Neuronal stem cell (in vitro differentiated cells): ENCODE data around the gene METTL27.
"Not testable (repeated sequence)": the region's sequence is repeated elsewhere in the genome, so short reads cannot be mapped to it uniquely, and the experiment has no call there.

Source experiments
- DNase-seq: peaks from one replicate; pipeline ENCODE4 v3.0.0-alpha.2; 2013; ENCODE audit warnings: low spot score
- H2AFZ ChIP-seq: one replicate; pipeline ENCODE4 v1.6.1; 2013; ENCODE audit warnings: mild to moderate bottlenecking, low read length, inconsistent platforms
- H2AK5ac ChIP-seq: 2 replicates; pipeline ENCODE4 v1.6.1; 2013; ENCODE audit warnings: low read depth, mild to moderate bottlenecking, inconsistent platforms, low read length, moderate library complexity, mixed read lengths
- H2BK120ac ChIP-seq: 2 replicates; pipeline ENCODE4 v1.6.1; 2013; ENCODE audit warnings: low read depth, mild to moderate bottlenecking, inconsistent platforms, low read length, moderate library complexity, mixed read lengths
- H2BK12ac ChIP-seq: one replicate; pipeline ENCODE4 v1.6.1; 2013; ENCODE audit warnings: low read length, inconsistent platforms
- H2BK15ac ChIP-seq: 2 replicates; pipeline ENCODE4 v1.6.1; 2013; ENCODE audit warnings: mild to moderate bottlenecking, low read length, inconsistent platforms, mixed read lengths
- H2BK5ac ChIP-seq: one replicate; pipeline ENCODE4 v1.6.1; 2013; ENCODE audit warnings: inconsistent platforms, mild to moderate bottlenecking, low read length, moderate library complexity
- H3K14ac ChIP-seq: one replicate; pipeline ENCODE4 v1.6.1; 2013; ENCODE audit warnings: low read length, inconsistent platforms
- H3K18ac ChIP-seq: 2 replicates; pipeline ENCODE4 v1.6.1; 2013; ENCODE audit warnings: low read length, inconsistent platforms
- H3K23ac ChIP-seq: 2 replicates; pipeline ENCODE4 v1.6.1; 2013; ENCODE audit warnings: low read depth, mild to moderate bottlenecking, mixed read lengths, low read length, inconsistent platforms; ENCODE audit not compliant: poor library complexity
- H3K27ac ChIP-seq: replicated peaks from 3 replicates; pipeline ENCODE4 v1.5.1; 2013; ENCODE audit warnings: low read length, inconsistent platforms
- H3K27me3 ChIP-seq, 3 experiments: 2 replicates each; pipeline ENCODE4 v1.6.1; 2013; ENCODE audit warnings: low read length in 3 of 3, mild to moderate bottlenecking in 2 of 3, inconsistent platforms in 1 of 3, low read depth in 1 of 3, mixed read lengths in 1 of 3, moderate library complexity in 1 of 3; ENCODE audit not compliant: control insufficient read depth in 3 of 3, insufficient read depth in 3 of 3
- H3K36me3 ChIP-seq, 2 donors: replicated peaks in 1 of 2; 2 replicates each; pipeline ENCODE4 v1.6.1; 2013; ENCODE audit warnings: low read length in 2 of 2; ENCODE audit not compliant: control insufficient read depth in 2 of 2, insufficient read depth in 2 of 2
- H3K4ac ChIP-seq: 2 replicates; pipeline ENCODE4 v1.6.1; 2013; ENCODE audit warnings: inconsistent platforms, mild to moderate bottlenecking, low read length, moderate library complexity
- H3K4me1 ChIP-seq, 2 donors: 1 replicate in 1 of 2; 2 replicates in 1 of 2; pipeline ENCODE4 v1.6.1; 2013; ENCODE audit warnings: low read length in 2 of 2, low read depth in 1 of 2; ENCODE audit not compliant: control insufficient read depth in 2 of 2, insufficient read depth in 1 of 2
- H3K4me2 ChIP-seq: one replicate; pipeline ENCODE4 v1.6.1; 2013; ENCODE audit warnings: mild to moderate bottlenecking, low read length, inconsistent platforms; ENCODE audit not compliant: insufficient read depth, poor library complexity, severe bottlenecking
- H3K4me3 ChIP-seq, 2 donors: 2 replicates each; pipeline ENCODE4 v1.5.1; 2013; ENCODE audit warnings: low read length in 2 of 2, mild to moderate bottlenecking in 2 of 2, inconsistent platforms in 1 of 2, moderate library complexity in 1 of 2
- H3K79me1 ChIP-seq: one replicate; pipeline ENCODE4 v1.6.1; 2013; ENCODE audit warnings: low read depth, mild to moderate bottlenecking, inconsistent platforms, low read length, moderate library complexity
- H3K9ac ChIP-seq: one replicate; pipeline ENCODE4 v1.6.1; 2013; ENCODE audit warnings: mild to moderate bottlenecking, low read depth, low read length, inconsistent platforms; ENCODE audit not compliant: poor library complexity
- H3K9me3 ChIP-seq, 2 donors: replicated peaks in 1 of 2; 2 replicates each; pipeline versions ENCODE3 to v1.6.1; 2013; ENCODE audit warnings: low read length in 2 of 2, mild to moderate bottlenecking in 2 of 2, inconsistent platforms in 1 of 2, low read depth in 1 of 2, mixed read lengths in 1 of 2, moderate library complexity in 1 of 2; ENCODE audit not compliant: control insufficient read depth in 2 of 2, insufficient read depth in 1 of 2
- H4K8ac ChIP-seq: one replicate; pipeline ENCODE4 v1.6.1; 2013; ENCODE audit warnings: low read depth, mild to moderate bottlenecking, inconsistent platforms, low read length, moderate library complexity
- H4K91ac ChIP-seq: one replicate; pipeline ENCODE4 v1.6.1; 2013; ENCODE audit warnings: low read length, low read depth, mild to moderate bottlenecking, inconsistent platforms; ENCODE audit not compliant: poor library complexity
- WGBS, 2 donors: extraction: QIAGEN DNeasy Blood & Tissue Kit; methylation state at CpG; one replicate each; pipeline ENCODE4 v1.1.7; 2013; ENCODE audit warnings: missing lambda C conversion rate in 2 of 2, mixed read lengths in 1 of 2; ENCODE audit not compliant: insufficient read length in 2 of 2, insufficient replicate concordance in 1 of 2; ENCODE audit errors: extremely low coverage in 2 of 2; 5-methylcytosine and 5-hydroxymethylcytosine counted together

METTL27 gene

DNA sequence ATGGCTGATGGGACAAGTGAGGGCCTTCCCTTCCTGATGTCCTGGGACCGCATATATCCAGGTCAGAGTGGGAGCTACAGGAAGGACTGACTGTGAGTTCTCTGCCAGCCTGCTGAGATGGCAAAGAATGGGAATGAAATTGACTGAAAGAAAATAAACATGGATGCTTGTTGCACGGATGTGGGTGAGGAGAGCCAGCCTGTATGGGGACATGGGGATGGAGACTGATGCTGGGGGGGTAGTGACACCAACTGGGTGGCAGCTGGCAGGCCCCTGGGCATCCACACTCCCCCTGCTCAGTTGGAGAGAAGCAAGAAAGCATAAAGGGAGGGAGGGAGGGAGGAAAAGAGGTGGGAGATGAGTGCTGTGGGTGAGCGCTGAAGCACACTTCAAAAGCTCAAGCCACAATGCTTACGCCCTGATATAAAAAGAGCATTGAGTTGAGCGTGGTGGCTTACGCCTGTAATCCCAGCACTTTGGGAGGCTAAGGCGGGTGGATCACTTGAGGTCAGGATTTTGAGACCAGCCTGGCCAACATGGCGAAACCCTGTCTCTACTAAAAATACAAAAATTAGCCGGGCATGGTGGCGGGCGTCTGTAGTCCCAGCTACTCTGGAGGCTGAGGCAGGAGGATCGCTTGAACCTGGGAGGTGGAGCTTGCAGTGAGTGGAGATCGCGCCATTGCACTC is 20.6 kb downstream of the METTL27 start:
- not testable (repeated sequence) for H3K79me1 ChIP-seq, H3K4ac ChIP-seq, H4K8ac ChIP-seq, H2BK15ac ChIP-seq, H3K36me3 ChIP-seq, H2AK5ac ChIP-seq, H2BK12ac ChIP-seq, H2BK120ac ChIP-seq, DNase-seq, H4K91ac ChIP-seq, H2AFZ ChIP-seq, H2BK5ac ChIP-seq, H3K18ac ChIP-seq, H3K23ac ChIP-seq, H3K27ac ChIP-seq, H3K9ac ChIP-seq, H3K14ac ChIP-seq, H3K9me3 ChIP-seq, H3K4me3 ChIP-seq, H3K4me2 ChIP-seq
- peaks cover 0 to 12% (median 0%) of the 10 kb centered on the region in 3 experiments for H3K27me3 ChIP-seq
- peaks cover 2 to 11% of the 10 kb centered on the region in 2 donors for H3K4me1 ChIP-seq
- no CpG with 5 or more reads among the region's 14 CpGs for WGBS, 2 donors

DNA sequence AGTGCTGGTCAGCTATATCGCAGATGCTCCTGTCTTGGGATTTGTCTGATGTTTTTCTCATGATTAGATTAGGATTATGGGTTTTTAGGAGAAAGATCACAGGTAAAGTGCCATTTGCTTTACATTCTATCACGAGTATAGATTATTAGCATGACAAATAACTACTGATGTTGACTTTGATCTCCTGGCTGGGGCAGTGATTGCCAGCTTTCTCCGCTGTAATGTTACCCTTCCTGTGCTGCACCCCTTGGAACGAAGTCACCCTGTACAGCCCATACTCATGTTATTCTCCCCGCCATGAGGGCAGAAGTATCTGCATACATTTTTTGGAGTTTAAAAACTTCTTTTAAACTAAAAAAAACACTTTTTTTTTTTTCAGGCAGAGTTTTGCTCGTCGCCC is 22.3 kb downstream of the METTL27 start:
- no peak overlapping the region for H2BK120ac ChIP-seq
- no peak overlapping the region for H3K23ac ChIP-seq
- no peaks in the 10 kb centered on the region for H3K9me3 ChIP-seq
- H3K18ac ChIP-seq = no peak overlapping the region
- no peak overlapping the region for H2AK5ac ChIP-seq
- peaks cover 0 to 12% (median 0%) of the 10 kb centered on the region in 3 experiments for H3K27me3 ChIP-seq
- H4K91ac ChIP-seq = no peak overlapping the region
- no peak overlapping the region for H2BK12ac ChIP-seq
- H3K9ac ChIP-seq = no peak overlapping the region
- no peak overlapping the region for H4K8ac ChIP-seq
- H2BK5ac ChIP-seq = no peak overlapping the region
- H3K79me1 ChIP-seq = no peaks in the 10 kb centered on the region
- no peak overlapping the region for H3K27ac ChIP-seq
- WGBS, 2 donors = no CpG with 5 or more reads among the region's 7 CpGs
- H3K4me1 ChIP-seq = peaks cover 2 to 11% of the 10 kb centered on the region in 2 donors
- no peak overlapping the region for H3K4me2 ChIP-seq
- H3K4me3 ChIP-seq = no peak overlapping the region
- H3K4ac ChIP-seq = no peak overlapping the region
- H3K14ac ChIP-seq = no peak overlapping the region
- no peaks in the 10 kb centered on the region for H3K36me3 ChIP-seq
- H2BK15ac ChIP-seq = no peak overlapping the region
- no peak for DNase-seq
- H2AFZ ChIP-seq = no peak overlapping the region

DNA sequence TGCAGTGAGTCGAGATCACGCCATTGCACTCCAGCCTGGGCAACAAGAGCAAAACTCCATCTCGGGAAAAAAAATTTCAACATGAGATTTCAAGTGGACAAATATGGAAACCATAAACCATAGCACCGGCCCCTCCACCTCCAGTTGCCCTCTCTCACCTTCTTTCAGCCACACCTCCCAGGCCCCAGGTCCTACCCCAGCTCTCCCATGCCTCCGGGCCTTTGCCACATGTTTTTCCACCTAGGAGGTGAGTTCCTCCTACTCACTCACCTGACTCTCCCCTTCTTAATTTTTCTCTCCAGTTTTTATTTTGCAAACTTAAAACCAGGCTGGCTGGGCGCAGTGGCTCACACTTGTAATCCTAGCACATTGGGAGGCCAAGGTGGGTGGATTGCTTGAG is 25.2 kb downstream of the METTL27 start:
- Histone ChIP-seq H2AK5ac (no peak overlapping the region), H3K4me2 (no peak overlapping the region), H4K91ac (no peak overlapping the region), H3K79me1 (no peaks in the 10 kb centered on the region), H3K9me3 (no peaks in the 10 kb centered on the region), H3K4ac (no peak overlapping the region), H3K23ac (no peak overlapping the region), H3K27me3 (no peaks in the 10 kb centered on the region), H3K27ac (no peak overlapping the region), H3K14ac (no peak overlapping the region), H2BK15ac (no peak overlapping the region), H2AFZ (no peak overlapping the region), H2BK5ac (peak overlapping the region; percentile 39), H3K9ac (no peak overlapping the region), H3K36me3 (no peaks in the 10 kb centered on the region), H4K8ac (no peak overlapping the region), H3K4me3 (no peak overlapping the region), H2BK12ac (no peak overlapping the region), H2BK120ac (no peak overlapping the region), H3K18ac (no peak overlapping the region), H3K4me1 (no peaks in the 10 kb centered on the region)
- no CpG with 5 or more reads among the region's 6 CpGs for WGBS, 2 donors
- no peak for DNase-seq

DNA sequence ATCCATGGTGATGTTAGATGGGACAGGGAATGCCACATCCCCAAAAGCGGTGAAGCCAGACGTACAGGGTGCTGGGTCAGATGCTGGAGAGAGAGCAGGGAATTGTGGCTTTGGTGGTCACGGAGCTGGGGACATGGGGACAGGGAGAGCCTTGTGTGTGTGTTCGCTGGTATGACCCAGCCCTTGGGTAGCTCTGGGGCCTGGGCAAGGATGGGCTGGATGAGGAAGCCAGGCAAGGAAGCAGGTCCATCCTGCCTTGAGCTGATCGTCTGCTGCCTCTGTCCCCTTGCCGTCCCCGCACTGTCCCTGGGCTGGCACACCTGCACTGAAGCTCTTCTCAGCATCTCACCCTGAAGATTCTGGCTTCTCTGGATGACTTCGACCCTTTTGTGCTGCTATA is 26.9 kb downstream of the METTL27 start:
- DNase-seq = no peak
- Histone ChIP-seq H3K27me3 (no peaks in the 10 kb centered on the region), H2BK12ac (no peak overlapping the region), H2AFZ (no peak overlapping the region), H3K4ac (no peak overlapping the region), H3K4me3 (no peak overlapping the region), H2BK15ac (peak overlapping the region; percentile 65), H3K4me1 (peaks cover 0 to 2% of the 10 kb centered on the region in 2 donors), H3K9ac (no peak overlapping the region), H4K8ac (no peak overlapping the region), H3K14ac (no peak overlapping the region), H3K9me3 (no peaks in the 10 kb centered on the region), H3K18ac (peak overlapping the region; percentile 5), H2BK5ac (no peak overlapping the region), H3K27ac (no peak overlapping the region), H2BK120ac (no peak overlapping the region), H3K36me3 (no peaks in the 10 kb centered on the region), H3K79me1 (no peaks in the 10 kb centered on the region), H3K4me2 (no peak overlapping the region), H4K91ac (no peak overlapping the region), H3K23ac (no peak overlapping the region), H2AK5ac (no peak overlapping the region)
- WGBS, 2 donors = no CpG with 5 or more reads among the region's 8 CpGs
